Mesendoderm (in vitro differentiated cells): ENCODE data around the gene PRPF4.

ENCODE experiments used
- DNase-seq: peaks from one replicate; pipeline ENCODE4 v3.0.0; 2013
- H2AK5ac ChIP-seq: 2 replicates; pipeline ENCODE4 v1.6.1; 2013; ENCODE audit warnings: low read length, inconsistent platforms
- H2BK120ac ChIP-seq: 2 replicates; pipeline ENCODE4 v1.6.1; 2013; ENCODE audit warnings: low read depth, mild to moderate bottlenecking, low read length, moderate library complexity, mixed read lengths
- H2BK15ac ChIP-seq: replicated peaks from 2 replicates; pipeline ENCODE4 v1.6.1; 2013; ENCODE audit warnings: low read depth, mild to moderate bottlenecking, moderate library complexity
- H2BK5ac ChIP-seq: 2 replicates; pipeline ENCODE4 v1.6.1; 2013; ENCODE audit warnings: low read length, inconsistent platforms
- H3K18ac ChIP-seq: 2 replicates; pipeline ENCODE4 v1.6.1; 2013; ENCODE audit warnings: mild to moderate bottlenecking, low read length, mixed read lengths
- H3K23ac ChIP-seq: one replicate; pipeline ENCODE4 v1.6.1; 2013; ENCODE audit warnings: low read length
- H3K27ac ChIP-seq: 2 replicates; pipeline ENCODE4 v1.5.1; 2013; ENCODE audit warnings: low read depth, mild to moderate bottlenecking, inconsistent platforms, low read length, moderate library complexity
- H3K27me3 ChIP-seq: 2 replicates; pipeline ENCODE4 v1.6.1; 2013; ENCODE audit warnings: low read length, control low read depth, mild to moderate bottlenecking, inconsistent platforms; ENCODE audit not compliant: insufficient read depth, poor library complexity
- H3K36me3 ChIP-seq: 2 replicates; pipeline ENCODE4 v1.6.1; 2013; ENCODE audit warnings: low read length, inconsistent platforms; ENCODE audit not compliant: control insufficient read depth, insufficient read depth
- H3K4ac ChIP-seq: one replicate; pipeline ENCODE4 v1.6.1; 2013; ENCODE audit warnings: low read depth, mild to moderate bottlenecking, low read length, moderate library complexity
- H3K4me1 ChIP-seq: 2 replicates; pipeline ENCODE4 v1.6.1; 2013; ENCODE audit warnings: low read depth, low read length, inconsistent platforms; ENCODE audit not compliant: control insufficient read depth
- H3K4me2 ChIP-seq: 2 replicates; pipeline ENCODE4 v1.6.1; 2013; ENCODE audit warnings: low read length
- H3K4me3 ChIP-seq: 2 replicates; pipeline ENCODE4 v1.5.1; 2013; ENCODE audit warnings: mild to moderate bottlenecking, low read length
- H3K56ac ChIP-seq: one replicate; pipeline ENCODE4 v1.6.1; 2013; ENCODE audit warnings: low read length
- H3K79me1 ChIP-seq: 2 replicates; pipeline ENCODE4 v1.6.1; 2013; ENCODE audit warnings: low read length, inconsistent platforms
- H3K79me2 ChIP-seq: 2 replicates; pipeline ENCODE4 v1.6.1; 2013; ENCODE audit warnings: mild to moderate bottlenecking, low read length; ENCODE audit not compliant: control insufficient read depth, insufficient read depth
- H3K9ac ChIP-seq: 2 replicates; pipeline ENCODE4 v1.6.1; 2013; ENCODE audit warnings: low read length, inconsistent platforms
- H4K5ac ChIP-seq: one replicate; pipeline ENCODE4 v1.6.1; 2013; ENCODE audit warnings: low read length
- H4K8ac ChIP-seq: one replicate; pipeline ENCODE4 v1.6.1; 2013; ENCODE audit warnings: low read depth, mild to moderate bottlenecking, control low read depth, low read length, moderate library complexity
- WGBS: extraction: QIAGEN DNeasy Blood & Tissue Kit; methylation state at CpG from one replicate; pipeline ENCODE4 v1.1.7; 2013; ENCODE audit warnings: low lambda C conversion rate, missing lambda C conversion rate; ENCODE audit not compliant: insufficient coverage; ENCODE audit errors: extremely low coverage; 5-methylcytosine and 5-hydroxymethylcytosine counted together

Gene PRPF4

DNA sequence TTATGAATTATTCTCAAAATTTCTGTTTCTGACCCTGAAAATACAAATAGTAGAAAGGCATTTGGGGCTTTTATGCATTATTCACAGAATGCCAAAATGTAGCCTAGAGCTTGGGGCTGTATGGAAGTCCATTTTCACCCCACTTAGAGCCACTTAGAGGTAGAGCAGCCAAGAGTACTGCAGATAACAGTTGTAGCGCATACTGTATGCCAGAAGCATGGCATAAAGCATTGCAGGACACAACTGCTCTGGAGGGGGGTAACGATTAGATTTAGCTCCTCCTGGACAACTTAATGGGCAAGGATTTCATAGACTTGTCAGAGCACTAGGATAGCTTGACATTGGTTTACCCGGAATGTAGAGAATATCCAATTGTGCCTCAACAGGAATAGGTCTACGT lies 38.4 kb upstream of the PRPF4 start:
- Histone ChIP-seq H3K27ac (no peak overlapping the region), H3K4me3 (no peak overlapping the region), H2BK120ac (no peak overlapping the region), H2BK15ac (no peak overlapping the region), H3K56ac (no peak overlapping the region), H2BK5ac (no peak overlapping the region), H3K18ac (no peak overlapping the region), H3K27me3 (no peaks in the 10 kb centered on the region), H3K9ac (no peak overlapping the region), H3K36me3 (no peaks in the 10 kb centered on the region), H2AK5ac (no peak overlapping the region), H3K4ac (no peak overlapping the region), H4K8ac (no peak overlapping the region), H4K5ac (no peak overlapping the region), H3K4me2 (no peak overlapping the region), H3K79me2 (no peaks in the 10 kb centered on the region), H3K23ac (no peak overlapping the region), H3K79me1 (peaks cover 2% of the 10 kb centered on the region), H3K4me1 (no peaks in the 10 kb centered on the region)
- DNase-seq = no peak
- no CpG with 5 or more reads among the region's 4 CpGs for WGBS

DNA sequence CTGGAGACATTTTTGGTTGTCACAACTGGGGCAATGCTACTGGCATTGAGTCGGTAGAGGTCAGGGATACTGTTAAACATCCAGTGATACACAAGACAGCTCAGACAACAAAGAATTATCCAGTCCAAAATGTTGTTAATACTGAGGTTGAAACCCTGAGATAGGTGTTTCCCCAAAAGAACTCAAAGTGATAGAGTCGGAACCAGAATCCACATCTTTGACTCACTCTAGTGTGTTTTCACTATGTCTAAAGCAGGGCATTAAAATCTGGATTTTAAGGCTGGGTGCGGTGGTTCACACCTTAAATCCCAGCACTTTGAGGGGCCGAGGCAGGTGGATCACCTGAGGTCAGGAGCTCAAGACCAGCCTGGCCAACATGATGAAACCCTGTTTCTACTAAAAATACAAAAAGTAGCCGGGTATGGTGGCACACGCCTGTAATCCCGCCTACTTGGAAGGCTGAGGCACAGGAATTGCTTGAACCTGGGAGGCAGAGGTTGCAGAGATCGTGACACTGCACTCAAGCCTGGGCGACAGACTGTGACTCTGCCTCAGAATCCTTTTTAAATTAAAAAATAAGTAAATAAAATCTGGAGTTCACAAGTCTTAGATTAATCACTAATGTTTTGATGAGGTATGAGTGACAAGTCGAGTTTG lies 37.1 kb upstream of the PRPF4 start:
- Histone ChIP-seq H4K5ac (no peak overlapping the region), H2BK15ac (no peak overlapping the region), H3K23ac (no peak overlapping the region), H2BK5ac (no peak overlapping the region), H3K36me3 (no peaks in the 10 kb centered on the region), H3K9ac (no peak overlapping the region), H2BK120ac (no peak overlapping the region), H3K79me1 (peaks cover 2% of the 10 kb centered on the region), H3K4ac (no peak overlapping the region), H2AK5ac (no peak overlapping the region), H3K79me2 (no peaks in the 10 kb centered on the region), H3K18ac (no peak overlapping the region), H3K4me2 (no peak overlapping the region), H3K4me3 (no peak overlapping the region), H3K4me1 (no peaks in the 10 kb centered on the region), H3K56ac (no peak overlapping the region), H3K27me3 (no peaks in the 10 kb centered on the region), H4K8ac (no peak overlapping the region), H3K27ac (no peak overlapping the region)
- no peak for DNase-seq
- no CpG with 5 or more reads among the region's 10 CpGs for WGBS

DNA sequence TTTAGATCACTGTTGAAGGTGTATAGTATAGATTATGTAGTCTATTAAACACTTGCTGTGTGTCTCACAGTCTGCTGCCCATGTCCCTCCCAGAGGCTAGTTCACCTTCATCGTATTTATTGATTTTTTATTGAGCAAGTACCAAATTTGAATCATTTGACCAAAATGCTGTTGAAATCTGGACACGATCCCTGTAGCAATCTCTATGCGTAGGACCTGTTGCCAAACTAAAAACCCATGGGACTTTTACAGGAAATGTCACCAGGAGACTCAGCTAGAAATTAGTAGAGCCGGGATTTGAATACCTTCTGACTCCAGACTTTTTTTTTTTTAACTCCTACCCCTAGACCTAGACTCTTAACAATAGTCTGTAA lies 36.6 kb upstream of the PRPF4 start:
- Histone ChIP-seq H2BK15ac (no peak overlapping the region), H3K4ac (no peak overlapping the region), H4K5ac (no peak overlapping the region), H3K4me3 (no peak overlapping the region), H3K36me3 (no peaks in the 10 kb centered on the region), H3K18ac (no peak overlapping the region), H2BK120ac (no peak overlapping the region), H3K27me3 (no peaks in the 10 kb centered on the region), H3K9ac (no peak overlapping the region), H3K23ac (no peak overlapping the region), H2AK5ac (no peak overlapping the region), H2BK5ac (no peak overlapping the region), H3K4me2 (no peak overlapping the region), H4K8ac (no peak overlapping the region), H3K27ac (no peak overlapping the region), H3K79me2 (no peaks in the 10 kb centered on the region), H3K79me1 (peaks cover 2% of the 10 kb centered on the region), H3K4me1 (no peaks in the 10 kb centered on the region), H3K56ac (no peak overlapping the region)
- WGBS = no CpG with 5 or more reads among the region's 4 CpGs
- DNase-seq = no peak

DNA sequence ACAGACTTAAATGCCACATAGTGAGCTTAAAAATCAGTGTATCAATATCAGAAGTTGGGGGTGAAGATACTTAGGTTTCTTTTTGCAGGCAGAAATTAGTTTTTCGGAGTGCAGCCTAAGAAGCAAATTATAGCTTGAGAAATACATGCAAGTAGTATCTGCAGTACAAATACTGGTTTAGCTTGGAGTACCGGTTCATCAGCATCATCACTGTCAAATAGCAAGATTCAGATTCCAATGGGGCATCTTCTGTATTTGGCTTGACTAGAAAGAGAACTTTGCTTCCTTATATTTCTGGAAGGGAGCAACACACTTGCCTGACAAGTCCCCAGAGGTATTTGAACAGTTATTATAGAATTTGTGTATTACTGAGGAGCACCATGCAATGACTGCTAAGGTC lies 34.3 kb upstream of the PRPF4 start:
- no peak overlapping the region for H2BK120ac ChIP-seq
- no CpG with 5 or more reads among the region's 2 CpGs for WGBS

DNA sequence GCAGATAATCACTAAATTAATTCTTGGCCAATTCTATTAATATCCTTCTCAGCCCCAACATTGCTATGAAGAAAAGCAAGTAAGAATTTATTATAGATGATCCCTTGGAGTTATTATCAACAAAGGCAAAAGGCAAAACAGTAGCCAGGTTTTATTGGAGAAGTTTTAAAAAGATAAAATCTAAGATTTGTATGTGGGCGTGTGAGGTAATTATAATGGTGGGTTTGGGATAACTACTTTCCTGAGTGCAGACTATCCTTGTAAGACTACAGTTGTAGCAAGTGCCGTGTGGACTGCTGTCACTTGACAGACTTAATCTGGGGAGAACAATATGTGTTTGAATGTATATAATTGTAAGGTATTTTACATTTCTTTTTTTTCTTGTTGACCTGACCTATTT lies 30.9 kb upstream of the PRPF4 start:
- Histone ChIP-seq H3K4me2 (no peak overlapping the region), H2AK5ac (no peak overlapping the region), H3K56ac (no peak overlapping the region), H2BK5ac (no peak overlapping the region), H3K27me3 (no peaks in the 10 kb centered on the region), H4K8ac (no peak overlapping the region), H3K79me2 (no peaks in the 10 kb centered on the region), H3K36me3 (no peaks in the 10 kb centered on the region), H3K9ac (no peak overlapping the region), H3K79me1 (no peaks in the 10 kb centered on the region), H3K4me3 (no peak overlapping the region), H2BK120ac (no peak overlapping the region), H4K5ac (no peak overlapping the region), H3K27ac (no peak overlapping the region), H2BK15ac (no peak overlapping the region), H3K4me1 (no peaks in the 10 kb centered on the region), H3K23ac (no peak overlapping the region), H3K4ac (no peak overlapping the region), H3K18ac (no peak overlapping the region)
- 100% methylated on average over 1 of the region's 2 CpGs for WGBS
- DNase-seq = no peak

More for the DNA sequence above, 34.3 kb upstream of the PRPF4 start:
- no peak overlapping the region for H2AK5ac ChIP-seq
- H3K18ac ChIP-seq = no peak overlapping the region
- H2BK5ac ChIP-seq = no peak overlapping the region
- H3K4me1 ChIP-seq = no peaks in the 10 kb centered on the region
- no peak overlapping the region for H3K56ac ChIP-seq
- no peak overlapping the region for H3K23ac ChIP-seq
- H3K36me3 ChIP-seq = no peaks in the 10 kb centered on the region
- H3K27ac ChIP-seq = no peak overlapping the region
- H4K5ac ChIP-seq = no peak overlapping the region
- H3K27me3 ChIP-seq = no peaks in the 10 kb centered on the region
- H3K79me2 ChIP-seq = no peaks in the 10 kb centered on the region
- no peak overlapping the region for H3K4me3 ChIP-seq
- no peak overlapping the region for H3K4ac ChIP-seq
- no peak overlapping the region for H2BK15ac ChIP-seq
- H3K9ac ChIP-seq = no peak overlapping the region
- H4K8ac ChIP-seq = no peak overlapping the region
- no peak for DNase-seq
- H3K4me2 ChIP-seq = no peak overlapping the region
- peaks cover 2% of the 10 kb centered on the region for H3K79me1 ChIP-seq

DNA sequence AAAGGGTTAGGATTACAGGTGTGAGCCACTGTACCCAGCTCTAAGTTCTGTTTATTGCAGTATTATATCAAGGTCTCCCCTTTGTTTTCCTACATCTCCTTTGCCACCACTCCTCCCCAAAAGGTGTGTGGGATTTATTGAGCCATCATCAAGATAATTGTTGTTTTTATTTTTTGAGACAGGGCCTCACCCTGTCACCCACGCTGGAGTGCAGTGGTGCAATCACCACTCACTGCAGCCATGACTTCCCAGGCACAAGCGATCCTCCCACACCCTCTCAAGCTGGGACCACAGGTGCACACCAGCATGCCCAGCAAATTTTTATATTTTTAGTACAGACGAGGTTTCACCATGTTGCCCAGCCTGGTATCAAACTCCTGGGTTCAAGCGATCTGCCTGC lies 29.6 kb upstream of the PRPF4 start:
- DNase-seq = no peak
- H4K5ac ChIP-seq = no peak overlapping the region
- H3K4me2 ChIP-seq = no peak overlapping the region
- no peaks in the 10 kb centered on the region for H3K27me3 ChIP-seq
- H2AK5ac ChIP-seq = no peak overlapping the region
- no CpG with 5 or more reads among the region's 4 CpGs for WGBS
- H2BK5ac ChIP-seq = no peak overlapping the region
- H3K79me2 ChIP-seq = no peaks in the 10 kb centered on the region
- H3K56ac ChIP-seq = no peak overlapping the region
- no peak overlapping the region for H4K8ac ChIP-seq
- no peak overlapping the region for H3K4ac ChIP-seq
- H3K23ac ChIP-seq = no peak overlapping the region
- H3K36me3 ChIP-seq = no peaks in the 10 kb centered on the region
- no peak overlapping the region for H2BK15ac ChIP-seq
- no peak overlapping the region for H3K18ac ChIP-seq
- no peak overlapping the region for H3K9ac ChIP-seq
- H3K4me3 ChIP-seq = no peak overlapping the region
- H3K79me1 ChIP-seq = no peaks in the 10 kb centered on the region
- no peak overlapping the region for H3K27ac ChIP-seq
- no peak overlapping the region for H2BK120ac ChIP-seq
- H3K4me1 ChIP-seq = no peaks in the 10 kb centered on the region
